ENCODE results near the gene ZNF322.
"Not testable (repeated sequence)": the region's sequence is repeated elsewhere in the genome, so short reads cannot be mapped to it uniquely, and the experiment has no call there.

DNA sequence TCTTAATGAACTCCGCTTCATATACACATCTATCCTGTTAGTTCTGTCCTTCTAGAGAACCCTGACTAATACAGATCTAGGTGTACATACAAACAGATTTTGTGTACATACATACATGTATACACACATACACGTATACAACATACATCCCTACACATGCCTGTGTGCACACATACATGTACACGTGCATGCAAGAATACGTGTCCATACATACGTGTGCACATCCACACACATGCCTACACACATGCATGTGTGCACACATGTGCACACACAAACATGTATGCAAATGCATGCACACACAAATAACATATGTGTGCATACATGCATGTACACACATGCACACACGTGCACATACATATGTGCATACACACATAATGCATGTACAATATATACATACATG, 10.5 kb upstream of the ZNF322 start:
- TF ChIP-seq POLR2A (IDR thresholded peaks at IDR 0.05), result not testable (repeated sequence)
- TF ChIP-seq, protein P1, sequence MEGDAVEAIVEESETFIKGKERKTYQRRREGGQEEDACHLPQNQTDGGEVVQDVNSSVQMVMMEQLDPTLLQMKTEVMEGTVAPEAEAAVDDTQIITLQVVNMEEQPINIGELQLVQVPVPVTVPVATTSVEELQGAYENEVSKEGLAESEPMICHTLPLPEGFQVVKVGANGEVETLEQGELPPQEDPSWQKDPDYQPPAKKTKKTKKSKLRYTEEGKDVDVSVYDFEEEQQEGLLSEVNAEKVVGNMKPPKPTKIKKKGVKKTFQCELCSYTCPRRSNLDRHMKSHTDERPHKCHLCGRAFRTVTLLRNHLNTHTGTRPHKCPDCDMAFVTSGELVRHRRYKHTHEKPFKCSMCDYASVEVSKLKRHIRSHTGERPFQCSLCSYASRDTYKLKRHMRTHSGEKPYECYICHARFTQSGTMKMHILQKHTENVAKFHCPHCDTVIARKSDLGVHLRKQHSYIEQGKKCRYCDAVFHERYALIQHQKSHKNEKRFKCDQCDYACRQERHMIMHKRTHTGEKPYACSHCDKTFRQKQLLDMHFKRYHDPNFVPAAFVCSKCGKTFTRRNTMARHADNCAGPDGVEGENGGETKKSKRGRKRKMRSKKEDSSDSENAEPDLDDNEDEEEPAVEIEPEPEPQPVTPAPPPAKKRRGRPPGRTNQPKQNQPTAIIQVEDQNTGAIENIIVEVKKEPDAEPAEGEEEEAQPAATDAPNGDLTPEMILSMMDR (IDR thresholded peaks at IDR 0.05), result not testable (repeated sequence)
